H1 (cell line): Measurements from ENCODE around the gene TM9SF3. TPM values are rescaled to one million over a fixed set of nuclear protein-coding genes. Genes with fewer than 3 reads are reported as not detected.

Experiments
- CTCF ChIA-PET: fragments of 300-600 bp; sonication (Branson Sonifier 250); formaldehyde crosslinking; loops from one replicate; lab custom pipeline; 2021; ENCODE audit not compliant: partially characterized antibody; lab: Charles Lee
- POLR2A ChIA-PET: fragments of 300-600 bp; sonication (Branson Sonifier 250); formaldehyde crosslinking; loops from one replicate; lab custom pipeline; 2021; ENCODE audit warnings: inconsistent platforms; ENCODE audit not compliant: partially characterized antibody; lab: Charles Lee
- DNase-seq, 2 experiments: peaks; one replicate each; pipeline versions ENCODE4 v3.0.0 to v3.0.0-alpha.2; 2010 to 2022; ENCODE audit warnings: low spot score in 2 of 2, low read depth in 1 of 2, mixed read lengths in 1 of 2
- FAIRE-seq: peaks from 2 replicates; lab custom pipeline; 2011; peaks lifted over from hg19 to GRCh38; lab: Jason Lieb, UNC
- H2AFZ ChIP-seq: 2 replicates; pipeline ENCODE4 v1.8.1; 2012; ENCODE audit warnings: low read length, inconsistent platforms
- H2AK5ac ChIP-seq: 2 replicates; pipeline ENCODE4 v1.6.1; 2013; ENCODE audit warnings: low read depth, low read length
- H2BK120ac ChIP-seq: replicated peaks from 2 replicates; pipeline ENCODE3; 2013; ENCODE audit warnings: low read depth, low read length, inconsistent platforms
- H2BK12ac ChIP-seq: 2 replicates; pipeline ENCODE4 v1.6.1; 2013; ENCODE audit warnings: low read depth, low read length
- H2BK15ac ChIP-seq: 2 replicates; pipeline ENCODE4 v1.6.1; 2013; ENCODE audit warnings: low read length
- H2BK20ac ChIP-seq: 2 replicates; pipeline ENCODE4 v1.6.1; 2013; ENCODE audit warnings: low read length
- H2BK5ac ChIP-seq: 2 replicates; pipeline ENCODE4 v1.6.1; 2013; ENCODE audit warnings: low read depth, low read length
- H3K14ac ChIP-seq: 2 replicates; pipeline ENCODE4 v1.6.1; 2013; ENCODE audit warnings: inconsistent platforms; ENCODE audit not compliant: insufficient read length
- H3K18ac ChIP-seq: 2 replicates; pipeline ENCODE4 v1.6.1; 2013; ENCODE audit warnings: low read length; ENCODE audit errors: extremely low read depth
- H3K23ac ChIP-seq: 2 replicates; pipeline ENCODE4 v1.6.1; 2013; ENCODE audit warnings: inconsistent platforms; ENCODE audit not compliant: insufficient read length
- H3K23me2 ChIP-seq: 2 replicates; pipeline ENCODE4 v1.6.1; 2013; ENCODE audit warnings: low read depth, low read length
- H3K27ac ChIP-seq: 2 replicates; pipeline ENCODE4 v1.6.1; 2011; ENCODE audit warnings: low read depth, low read length, inconsistent platforms
- H3K27me3 ChIP-seq, 4 experiments: replicated peaks in 1 of 4; 1 replicate in 1 of 4; 2 replicates in 3 of 4; pipeline versions ENCODE4 v1.6.1 to v1.8.1; 2011 to 2013; ENCODE audit warnings: low read length in 3 of 4, mild to moderate bottlenecking in 3 of 4, inconsistent platforms in 2 of 4, mixed read lengths in 2 of 4, moderate library complexity in 1 of 4; ENCODE audit not compliant: control insufficient read depth in 3 of 4, insufficient read depth in 3 of 4; ENCODE audit errors: extremely low read depth in 1 of 4
- H3K36me3 ChIP-seq, 4 experiments: 2 replicates each; pipeline versions ENCODE4 v1.6.1 to v1.8.1; 2011 to 2013; ENCODE audit warnings: mild to moderate bottlenecking in 4 of 4, low read length in 3 of 4, moderate library complexity in 2 of 4, control low read depth in 1 of 4, inconsistent platforms in 1 of 4; ENCODE audit not compliant: insufficient read depth in 4 of 4, control insufficient read depth in 2 of 4
- H3K4ac ChIP-seq: replicated peaks from 2 replicates; pipeline ENCODE3; 2013; ENCODE audit warnings: low read length, low read depth, mixed read lengths, inconsistent platforms; ENCODE audit not compliant: insufficient read length
- H3K4me1 ChIP-seq, 4 experiments: replicated peaks in 1 of 4; 1 replicate in 1 of 4; 2 replicates in 3 of 4; pipeline versions ENCODE4 v1.6.1 to v1.8.1; 2011 to 2013; ENCODE audit warnings: low read length in 3 of 4, inconsistent platforms in 2 of 4, mixed read lengths in 1 of 4; ENCODE audit not compliant: insufficient read depth in 4 of 4, control insufficient read depth in 3 of 4
- H3K4me2 ChIP-seq, 2 experiments: 2 replicates each; pipeline versions ENCODE4 v1.6.1 to v1.8.1; 2011 to 2013; ENCODE audit warnings: low read depth in 2 of 2, low read length in 2 of 2, control low read depth in 1 of 2, inconsistent platforms in 1 of 2, mild to moderate bottlenecking in 1 of 2; ENCODE audit not compliant: insufficient read depth in 1 of 2
- H3K4me3 ChIP-seq, 4 experiments: fragments of 200-600, 300-600 bp in 1 of 4; sonication (generic), shearing (Covaris generic), sonication (Bioruptor Twin) in 1 of 4; 2 replicates each; pipeline versions ENCODE4 v1.5.1 to v1.8.1; 2011 to 2016; ENCODE audit warnings: low read length in 4 of 4, low read depth in 3 of 4, control low read depth in 2 of 4, inconsistent platforms in 2 of 4, mild to moderate bottlenecking in 2 of 4, mixed read lengths in 1 of 4, moderate library complexity in 1 of 4; ENCODE audit not compliant: insufficient read depth in 2 of 4; ENCODE audit errors: extremely low read depth in 1 of 4
- H3K56ac ChIP-seq: replicated peaks from 2 replicates; pipeline ENCODE3; 2013; ENCODE audit warnings: low read depth, mild to moderate bottlenecking, mixed read lengths, low read length, inconsistent platforms; ENCODE audit not compliant: insufficient read length
- H3K79me1 ChIP-seq: 2 replicates; pipeline ENCODE4 v1.6.1; 2013; ENCODE audit warnings: low read depth, low read length, control low read depth
- H3K79me2 ChIP-seq, 2 experiments: 2 replicates each; pipeline versions ENCODE4 v1.6.1 to v1.8.1; 2012 to 2013; ENCODE audit warnings: low read length in 2 of 2, mild to moderate bottlenecking in 2 of 2, inconsistent platforms in 1 of 2; ENCODE audit not compliant: insufficient read depth in 2 of 2, control insufficient read depth in 1 of 2
- H3K9ac ChIP-seq, 4 experiments: replicated peaks in 1 of 4; 1 replicate in 1 of 4; 2 replicates in 3 of 4; pipeline versions ENCODE4 v1.6.1 to v1.8.1; 2011 to 2013; ENCODE audit warnings: low read depth in 3 of 4, low read length in 3 of 4, control low read depth in 2 of 4, mild to moderate bottlenecking in 2 of 4, moderate library complexity in 2 of 4, inconsistent platforms in 1 of 4; ENCODE audit errors: extremely low read depth in 1 of 4
- H3K9me3 ChIP-seq, 2 experiments: 2 replicates each; pipeline versions ENCODE4 v1.6.1 to v1.8.1; 2012 to 2013; ENCODE audit warnings: mild to moderate bottlenecking in 2 of 2, moderate library complexity in 2 of 2, control low read depth in 1 of 2, inconsistent platforms in 1 of 2, low read depth in 1 of 2, low read length in 1 of 2, mixed read lengths in 1 of 2; ENCODE audit not compliant: insufficient read depth in 2 of 2
- H4K20me1 ChIP-seq, 2 experiments: replicated peaks in 1 of 2; 2 replicates each; pipeline versions ENCODE3 to v1.8.1; 2011 to 2013; ENCODE audit warnings: inconsistent platforms in 2 of 2, low read length in 2 of 2, mild to moderate bottlenecking in 1 of 2; ENCODE audit not compliant: insufficient read depth in 2 of 2, control insufficient read depth in 1 of 2
- H4K5ac ChIP-seq: 2 replicates; pipeline ENCODE4 v1.6.1; 2013; ENCODE audit warnings: low read length, low read depth, mixed read lengths, inconsistent platforms; ENCODE audit not compliant: insufficient read length
- H4K8ac ChIP-seq: 2 replicates; pipeline ENCODE4 v1.8.0; 2013; ENCODE audit warnings: mild to moderate bottlenecking, moderate library complexity, low read length, inconsistent platforms; ENCODE audit not compliant: insufficient read depth; ENCODE audit errors: extremely low read depth
- H4K91ac ChIP-seq: replicated peaks from 2 replicates; pipeline ENCODE3; 2013; ENCODE audit warnings: low read length, mixed read lengths, inconsistent platforms; ENCODE audit not compliant: insufficient read length
- BCL11A ChIP-seq, 2 experiments: IDR thresholded peaks; one replicate each; pipeline ENCODE4 v1.6.1; 2011; ENCODE audit warnings: low read depth in 2 of 2, low read length in 2 of 2, mild to moderate bottlenecking in 2 of 2
- CBX5 ChIP-seq: fragments of 300-800, 300-1000 bp; sonication (generic); IDR thresholded peaks from 2 replicates; pipeline ENCODE4 v1.7.1; 2016; ENCODE audit warnings: antibody characterized with exemption, low read length, low read depth
- CTCF ChIP-seq, 3 experiments: IDR thresholded peaks; 1 replicate in 2 of 3; 2 replicates in 1 of 3; pipeline versions ENCODE4 v1.5.1 to v1.6.1; 2011; ENCODE audit warnings: low read length in 3 of 3, mild to moderate bottlenecking in 3 of 3, inconsistent platforms in 2 of 3, low read depth in 1 of 3, moderate library complexity in 1 of 3; ENCODE audit not compliant: insufficient read depth in 1 of 3; ENCODE audit errors: control extremely low read depth in 1 of 3
- E2F6 ChIP-seq: IDR thresholded peaks from 2 replicates; pipeline ENCODE4 v1.6.1; 2012; ENCODE audit warnings: inconsistent platforms
- EGR1 ChIP-seq: IDR thresholded peaks from 2 replicates; pipeline ENCODE4 v1.6.1; 2011; ENCODE audit warnings: low read depth, low read length, borderline replicate concordance
- HDAC6 ChIP-seq: IDR thresholded peaks from one replicate; pipeline ENCODE4 v1.7.1; 2012; ENCODE audit warnings: low read depth, mild to moderate bottlenecking, inconsistent platforms, low read length, moderate library complexity
- JUN ChIP-seq: IDR thresholded peaks from 2 replicates; pipeline ENCODE4 v1.6.1; 2011; ENCODE audit warnings: low read depth, mild to moderate bottlenecking, improper control_type of control experiment, low read length
- RBBP5 ChIP-seq: IDR thresholded peaks from 2 replicates; pipeline ENCODE4 v1.7.1; 2012; ENCODE audit warnings: low read depth, mild to moderate bottlenecking, inconsistent platforms, low read length, moderate library complexity, borderline replicate concordance
- SIN3A ChIP-seq, 2 experiments: IDR thresholded peaks in 1 of 2; conservative IDR thresholded peaks in 1 of 2; 2 replicates each; pipeline ENCODE4 v1.6.1; 2011 to 2012; ENCODE audit warnings: low read length in 2 of 2, improper control_type of control experiment in 1 of 2, low read depth in 1 of 2, mild to moderate bottlenecking in 1 of 2
- TBP ChIP-seq: IDR thresholded peaks from 2 replicates; pipeline ENCODE4 v1.6.1; 2011; ENCODE audit warnings: low read depth, low read length, improper control_type of control experiment
- WGBS, 2 experiments: shearing (Covaris generic) in 1 of 2; methylation state at CpG; one replicate each; pipeline versions ENCODE4 v1.1.6 to v1.1.7; 2013 to 2015; ENCODE audit warnings: low lambda C conversion rate in 2 of 2, mixed read lengths in 2 of 2, inconsistent platforms in 1 of 2, low coverage in 1 of 2, missing lambda C conversion rate in 1 of 2; ENCODE audit not compliant: insufficient replicate concordance in 2 of 2, insufficient coverage in 1 of 2, insufficient read length in 1 of 2; ENCODE audit errors: extremely low coverage in 1 of 2, missing lambda C conversion rate in 1 of 2; 5-methylcytosine and 5-hydroxymethylcytosine counted together
- polyA plus RNA-seq, 7 experiments: library from polyadenylated mRNA; depleted of rRNA in 3 of 7; stranded (reverse) in 5 of 7; unstranded in 2 of 7; fragments of >200 nt in 5 of 7; fragments of 200-250 nt in 2 of 7; gene quantifications; 1 replicate in 5 of 7; 2 replicates in 1 of 7; 4 replicates in 1 of 7; pipeline versions ENCODE4 v1.2.1 to v1.2.3, GENCODE V29; 2011 to 2013; ENCODE audit warnings: missing spikeins in 2 of 7, mixed read lengths in 2 of 7
- total RNA-seq: library from RNA; stranded (reverse); fragmentation: NEBNext Ultra II Directional; extraction: Animal tissue kit (Norgen Biotek cat#: 25700); gene quantifications from 2 replicates; pipeline ENCODE4 v1.2.1, GENCODE V29; 2021

The TM9SF3 gene
- total and polyA plus RNA-seq, 2 of the 8 experiments (the other 6 are each of a cell fraction or from before 2014, with no cell fraction given): 123 to 127 TPM

- Histone ChIP-seq H3K79me1 (no peaks in the 10 kb centered on the region), H4K20me1 (no peaks in the 10 kb centered on the region), H3K14ac (no peak overlapping the region), H3K4me3 (no peak overlapping the region), H4K5ac (no peak overlapping the region), H2AFZ (no peak overlapping the region), H4K8ac (no peak overlapping the region), H3K27me3 (no peaks in the 10 kb centered on the region), H2BK120ac (no peak overlapping the region), H3K23ac (no peak overlapping the region), H3K23me2 (no peaks in the 10 kb centered on the region), H3K4me2 (no peak overlapping the region), H3K27ac (no peak overlapping the region), H3K4me1 (peaks cover 0 to 4% (median 0%) of the 10 kb centered on the region in 4 experiments; a peak in 2 of 7 replicates), H2BK5ac (no peak overlapping the region), H3K9me3 (no peaks in the 10 kb centered on the region), H3K36me3 (no peaks in the 10 kb centered on the region), H2AK5ac (no peak overlapping the region), H3K9ac (no peak overlapping the region), H3K18ac (no peak overlapping the region), H3K56ac (no peak overlapping the region), H4K91ac (no peak overlapping the region), H2BK15ac (no peak overlapping the region), H3K79me2 (no peaks in the 10 kb centered on the region), H2BK20ac (no peak overlapping the region), H3K4ac (no peak overlapping the region), H2BK12ac (no peak overlapping the region)
- WGBS, 2 experiments: 88% methylated on average over 11 of the region's 11 CpGs; no CpG with 5 or more reads in 1 of the 2 experiments
- DNase-seq (no peak), FAIRE-seq (no peak)
- ChIA-PET POLR2A (no interaction called here), CTCF (interaction anchor here (0.8 to 3.2 kb wide), 5 partner anchors 13 to 406 kb away, joined by 3 to 13 read pairs (median 5); no protein-coding TSS in a partner anchor)
- TF ChIP-seq TBP (no peak), CBX5 (no peak), E2F6 (no peak), JUN (no peak), CTCF (IDR thresholded peaks at IDR 0.05; ENCODE audit: control extremely low read depth in 1 of 3, insufficient read depth in 1 of 3, low read depth in 1 of 3, low read length in 3 of 3) (no peak), SIN3A (conservative IDR thresholded peaks at IDR 0.05 in 1 of 2, IDR thresholded peaks at IDR 0.05 in 1 of 2; ENCODE audit: low read depth in 1 of 2, low read length in 2 of 2) (no peak), EGR1 (no peak), HDAC6 (no peak), BCL11A (IDR thresholded peaks at IDR 0.05; ENCODE audit: low read depth in 2 of 2, low read length in 2 of 2) (no peak), RBBP5 (no peak)
Measured at GRCh38 chr10:96619120-96619519, 32.3 kb upstream of the TM9SF3 start.
